Upper lobe of right lung (tissue), 1 donor: ENCODE results near the gene OSBP2. TPM values are rescaled to one million over a fixed set of nuclear protein-coding genes. Genes with fewer than 3 reads are reported as not detected.

Experiments used
- ATAC-seq: fragments of 200-7000 bp; cut with Tn5 transposase; one replicate; pipeline ENCODE4 v1.9.1; 2020; ENCODE audit warnings: mild to moderate bottlenecking, moderate library complexity
- DNase-seq: peaks from one replicate; pipeline ENCODE4 v3.0.0-alpha.2; 2020
- H3K27ac ChIP-seq: fragments of 200-600 bp; one replicate; pipeline ENCODE4 v1.8.0; 2022
- H3K27me3 ChIP-seq: fragments of 200-600 bp; one replicate; pipeline ENCODE4 v1.8.0; 2022; ENCODE audit warnings: mild to moderate bottlenecking
- H3K36me3 ChIP-seq: fragments of 200-600 bp; one replicate; pipeline ENCODE4 v1.8.0; 2022
- H3K4me1 ChIP-seq: fragments of 200-600 bp; one replicate; pipeline ENCODE4 v1.8.0; 2022
- H3K4me3 ChIP-seq: fragments of 200-600 bp; one replicate; pipeline ENCODE4 v1.8.0; 2022; ENCODE audit warnings: mild to moderate bottlenecking
- H3K9me3 ChIP-seq: fragments of 200-600 bp; one replicate; pipeline ENCODE4 v1.8.0; 2022
- intact Hi-C: fragments of 100-400 bp; cut with DNase I; formaldehyde crosslinking; loops from one replicate; pipeline ENCODE4 v1.11.0; 2022
- total RNA-seq: library from RNA; stranded (reverse); fragmentation: NEBNext Ultra II Directional; extraction: Animal tissue kit (Norgen Biotek cat#: 25700); gene quantifications from one replicate; pipeline ENCODE4 v1.2.1, GENCODE V29; 2021
- TF ChIP-seq, protein P1 (sequence below): fragments of 200-600 bp; IDR thresholded peaks from one replicate; pipeline ENCODE4 v1.8.0; 2022; ENCODE audit warnings: antibody characterized with exemption
- donor health status: DM: no; HTN: yes; CAD: no; lungs with severe emphysema.

The OSBP2 gene
- total RNA-seq, 1 donor from 2014 or later, result 6.0 TPM

DNA sequence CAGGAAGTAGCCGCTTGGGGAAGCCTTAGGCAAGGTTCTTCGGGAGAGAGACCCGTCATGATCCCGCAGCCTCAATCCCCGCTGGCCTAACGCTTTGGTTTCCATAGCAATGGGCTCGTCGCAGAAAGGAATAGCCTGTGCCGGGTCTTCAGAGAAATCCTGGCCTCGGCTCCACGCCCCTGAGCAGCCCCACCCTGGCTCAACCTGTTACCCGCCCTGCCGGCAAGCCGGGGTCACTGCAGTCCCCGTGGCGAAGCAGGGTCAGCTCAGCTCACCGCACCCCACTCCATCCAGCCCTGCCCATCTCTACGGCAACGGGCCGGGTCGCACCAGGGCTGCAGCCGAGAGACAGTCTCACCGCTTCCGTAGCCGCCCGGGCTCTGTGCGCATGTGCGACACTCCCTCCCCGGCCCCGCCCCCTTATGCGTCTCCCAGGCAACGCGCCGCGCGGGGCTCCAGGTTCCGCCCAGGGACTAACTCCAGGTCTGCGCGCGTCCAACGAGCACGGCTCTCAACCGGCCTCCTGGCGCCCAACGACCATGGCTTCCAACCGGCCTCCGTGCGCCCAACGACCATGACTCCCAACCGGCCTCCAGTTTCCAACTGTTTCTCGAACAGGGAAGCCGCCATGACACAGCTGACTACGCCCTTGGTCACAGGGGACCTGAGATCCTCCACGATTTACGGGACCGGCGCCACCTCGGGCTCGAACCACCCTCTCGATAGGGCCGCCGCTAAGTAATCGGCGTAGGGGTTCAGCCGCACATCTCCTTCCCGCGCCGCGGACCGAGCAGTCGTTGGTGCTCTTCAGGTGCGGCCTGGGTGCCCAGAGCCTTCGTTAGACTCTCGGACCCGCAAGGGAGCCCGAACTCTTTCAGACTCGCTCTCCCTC is 26.9 kb upstream of the OSBP2 start, which contains the start of gene DUSP18:
DUSP18 (minus strand) TSS at position 382 of the 892 bp plus-strand sequence. CDS start 3,872 bp downstream, outside the sequence.
- Histone ChIP-seq H3K4me1 (peaks cover 10% of the 10 kb centered on the region), H3K9me3 (no peaks in the 10 kb centered on the region), H3K27ac (peak within 1 kb of the TSS; percentile 78), H3K27me3 (no peaks in the 10 kb centered on the region), H3K36me3 (peaks cover 11% of the 10 kb centered on the region), H3K4me3 (peak within 1 kb of the TSS; percentile 81)
- intact Hi-C loops, result no loop called here
- ATAC-seq (peak; percentile 97), DNase-seq (peak; percentile 97)
- TF ChIP-seq, protein P1, sequence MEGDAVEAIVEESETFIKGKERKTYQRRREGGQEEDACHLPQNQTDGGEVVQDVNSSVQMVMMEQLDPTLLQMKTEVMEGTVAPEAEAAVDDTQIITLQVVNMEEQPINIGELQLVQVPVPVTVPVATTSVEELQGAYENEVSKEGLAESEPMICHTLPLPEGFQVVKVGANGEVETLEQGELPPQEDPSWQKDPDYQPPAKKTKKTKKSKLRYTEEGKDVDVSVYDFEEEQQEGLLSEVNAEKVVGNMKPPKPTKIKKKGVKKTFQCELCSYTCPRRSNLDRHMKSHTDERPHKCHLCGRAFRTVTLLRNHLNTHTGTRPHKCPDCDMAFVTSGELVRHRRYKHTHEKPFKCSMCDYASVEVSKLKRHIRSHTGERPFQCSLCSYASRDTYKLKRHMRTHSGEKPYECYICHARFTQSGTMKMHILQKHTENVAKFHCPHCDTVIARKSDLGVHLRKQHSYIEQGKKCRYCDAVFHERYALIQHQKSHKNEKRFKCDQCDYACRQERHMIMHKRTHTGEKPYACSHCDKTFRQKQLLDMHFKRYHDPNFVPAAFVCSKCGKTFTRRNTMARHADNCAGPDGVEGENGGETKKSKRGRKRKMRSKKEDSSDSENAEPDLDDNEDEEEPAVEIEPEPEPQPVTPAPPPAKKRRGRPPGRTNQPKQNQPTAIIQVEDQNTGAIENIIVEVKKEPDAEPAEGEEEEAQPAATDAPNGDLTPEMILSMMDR, result peak; percentile 55

DNA sequence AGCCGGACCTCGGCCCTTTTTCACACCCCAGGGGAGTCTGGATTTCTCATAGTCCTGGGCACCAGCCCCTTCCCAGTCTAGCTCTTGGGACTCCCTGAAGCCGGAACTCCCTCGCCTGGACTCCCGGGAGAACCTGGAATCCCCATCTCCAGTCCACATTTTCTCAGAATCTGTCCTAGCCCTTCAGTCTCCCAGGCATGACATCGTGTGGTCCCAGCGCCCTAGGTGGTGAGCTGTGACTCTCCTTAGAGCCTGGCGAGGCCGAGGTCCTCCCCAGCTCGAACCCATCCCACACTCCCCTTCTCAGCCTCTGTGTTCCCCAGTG is 26.3 kb upstream of the OSBP2 start:
- H3K27ac ChIP-seq, result peak overlapping the region; percentile 67
- peak overlapping the region; percentile 81 for H3K4me3 ChIP-seq
- intact Hi-C loops, result no loop called here
- H3K4me1 ChIP-seq, result peaks cover 10% of the 10 kb centered on the region
- DNase-seq (no peak), ATAC-seq (no peak)
- H3K36me3 ChIP-seq, result peaks cover 5% of the 10 kb centered on the region
- TF ChIP-seq, protein P1, result no peak
- no peaks in the 10 kb centered on the region for H3K9me3 ChIP-seq
- no peaks in the 10 kb centered on the region for H3K27me3 ChIP-seq

- Histone ChIP-seq H3K4me3 (no peak overlapping the region), H3K27me3 (no peaks in the 10 kb centered on the region), H3K9me3 (no peaks in the 10 kb centered on the region), H3K27ac (no peak overlapping the region), H3K36me3 (no peaks in the 10 kb centered on the region), H3K4me1 (peaks cover 10% of the 10 kb centered on the region)
- TF ChIP-seq, protein P1, result no peak
- intact Hi-C loops, result no loop called here
- no peak for ATAC-seq
- no peak for DNase-seq
These were observed 23.6 kb upstream of the OSBP2 start for GRCh38 chr22:30671071-30671470.

DNA sequence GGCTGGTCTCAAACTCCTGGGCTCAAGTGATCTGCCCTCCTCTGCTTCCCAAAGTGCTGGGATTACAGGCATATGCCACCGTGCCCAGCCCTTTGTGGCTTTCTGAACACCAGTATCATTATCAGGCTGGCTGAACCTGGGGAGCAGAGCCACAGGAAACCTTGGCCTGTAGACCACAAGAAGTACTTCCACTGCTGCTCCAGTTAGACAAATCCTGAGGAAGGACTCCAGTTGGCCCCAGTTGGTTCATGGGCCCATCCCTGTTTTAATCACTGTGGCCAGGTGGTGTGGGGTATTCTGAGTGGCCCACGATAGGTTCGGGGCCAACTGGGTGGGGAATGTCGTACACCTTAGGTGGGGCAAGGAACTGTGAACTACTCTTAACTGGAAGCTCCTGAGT is 21.5 kb upstream of the OSBP2 start:
- intact Hi-C loops, result no loop called here

DNA sequence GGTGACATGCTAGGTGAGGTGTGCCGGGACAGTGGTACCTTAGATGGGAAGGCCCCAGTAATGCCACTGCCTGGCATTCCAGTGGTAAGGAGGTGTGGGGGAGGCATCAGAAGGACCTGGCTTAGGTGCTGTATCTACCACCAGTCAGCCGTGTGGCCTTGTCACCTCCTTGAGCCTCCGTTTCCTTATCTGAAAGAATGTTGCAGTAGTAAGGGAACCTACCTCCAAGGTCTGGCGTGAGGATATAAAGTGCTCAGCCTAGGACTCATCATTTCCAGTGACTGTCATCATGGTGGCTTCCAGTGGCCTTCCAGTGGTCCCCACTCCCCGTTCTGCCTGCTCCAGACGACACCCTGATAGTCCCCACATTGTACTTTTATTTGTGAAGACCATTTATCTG is 20.2 kb upstream of the OSBP2 start:
- TF ChIP-seq, protein P1, result no peak
- H3K36me3 ChIP-seq, result no peaks in the 10 kb centered on the region
- no peak for ATAC-seq

More for the DNA sequence above, 21.5 kb upstream of the OSBP2 start:
- H3K27me3 ChIP-seq, result no peaks in the 10 kb centered on the region
- no peak overlapping the region for H3K27ac ChIP-seq
- H3K4me1 ChIP-seq, result no peaks in the 10 kb centered on the region
- H3K36me3 ChIP-seq, result no peaks in the 10 kb centered on the region
- no peak for DNase-seq
- no peak for ATAC-seq
- H3K4me3 ChIP-seq, result no peak overlapping the region
- no peaks in the 10 kb centered on the region for H3K9me3 ChIP-seq
- TF ChIP-seq, protein P1, result no peak

More for the DNA sequence above, 20.2 kb upstream of the OSBP2 start:
- DNase-seq, result no peak
- Histone ChIP-seq H3K27ac (no peak overlapping the region), H3K27me3 (no peaks in the 10 kb centered on the region), H3K4me1 (no peaks in the 10 kb centered on the region), H3K9me3 (no peaks in the 10 kb centered on the region), H3K4me3 (no peak overlapping the region)
- intact Hi-C loops, result no loop called here
